Left ventricle myocardium inferior (tissue), 1 donor: ENCODE data around the gene TTC31. TPM values are rescaled to one million over a fixed set of nuclear protein-coding genes. Genes with fewer than 3 reads are reported as not detected.
A peak's percentile ranks its signal among the peaks of the same experiment; 100 is the strongest.
"Not testable (repeated sequence)": the region's sequence is repeated elsewhere in the genome, so short reads cannot be mapped to it uniquely, and the experiment has no call there.

Source experiments
- DNase-seq: peaks from one replicate; pipeline ENCODE4 v3.0.0-alpha.2; 2020
- H3K27ac ChIP-seq: fragments of 200-600 bp; replicated peaks from 2 replicates; pipeline ENCODE4 v1.8.0; 2021
- H3K27me3 ChIP-seq: fragments of 200-600 bp; 2 replicates; pipeline ENCODE4 v1.8.0; 2021; ENCODE audit warnings: low read depth
- H3K36me3 ChIP-seq: fragments of 200-600 bp; 2 replicates; pipeline ENCODE4 v1.8.0; 2021
- H3K4me1 ChIP-seq: fragments of 200-600 bp; 2 replicates; pipeline ENCODE4 v1.8.0; 2021
- H3K4me3 ChIP-seq: fragments of 200-600 bp; 2 replicates; pipeline ENCODE4 v1.8.0; 2021; ENCODE audit warnings: mild to moderate bottlenecking, moderate library complexity
- H3K9me3 ChIP-seq: fragments of 200-600 bp; replicated peaks from 2 replicates; pipeline ENCODE4 v1.8.0; 2021
- intact Hi-C: fragments of 100-400 bp; cut with micrococcal nuclease; formaldehyde crosslinking; loops from one replicate; pipeline ENCODE4 v1.11.0; 2022
- total RNA-seq: library from RNA; stranded (reverse); fragmentation: NEBNext Ultra II Directional; extraction: Animal tissue kit (Norgen Biotek cat#: 25700); gene quantifications from one replicate; pipeline ENCODE4 v1.2.1, GENCODE V29; 2021
- TF ChIP-seq, protein P1 (sequence below): fragments of 200-600 bp; IDR thresholded peaks from 2 replicates; pipeline ENCODE4 v1.8.0; 2021; ENCODE audit warnings: antibody characterized with exemption, mild to moderate bottlenecking, borderline replicate concordance
- donor health status: DM: no; HTN: yes; CAD: no; lungs with severe emphysema.

The TTC31 gene
- total RNA-seq, 1 donor from 2014 or later = 9.5 TPM

DNA sequence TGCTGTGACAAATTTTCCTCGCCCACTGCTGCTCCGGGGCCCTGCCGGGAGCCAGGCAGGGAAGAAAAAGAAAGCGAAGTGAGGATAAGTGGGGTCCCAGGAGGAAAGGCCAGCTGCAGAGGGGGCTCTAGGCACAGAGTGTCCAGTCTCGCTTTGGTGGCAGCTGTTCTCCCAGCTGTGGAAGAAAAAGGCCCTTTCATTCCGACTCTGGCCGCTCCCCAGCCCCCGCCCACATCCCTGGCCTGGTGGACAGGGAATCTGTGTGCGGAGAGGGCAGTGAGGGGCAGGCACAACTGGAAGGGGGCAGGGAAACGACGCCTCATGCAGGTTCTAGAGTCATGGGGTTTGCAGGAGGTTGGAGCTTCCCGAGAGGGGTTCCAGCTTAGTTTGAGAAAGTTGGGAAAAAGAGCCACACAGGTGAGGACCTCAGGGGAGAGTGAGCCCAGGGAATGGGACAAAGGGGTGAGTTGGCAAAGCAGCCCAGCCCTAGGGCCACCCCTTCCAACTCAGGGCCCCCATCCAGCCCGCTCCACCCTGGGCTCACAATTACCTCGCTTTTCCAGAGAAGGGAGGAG is 43.0 kb upstream of the TTC31 start:
- Histone ChIP-seq H3K27me3 (peaks cover 14% of the 10 kb centered on the region), H3K36me3 (no peaks in the 10 kb centered on the region), H3K27ac (peak overlapping the region; percentile 92), H3K4me1 (peaks cover 57% of the 10 kb centered on the region), H3K9me3 (no peaks in the 10 kb centered on the region), H3K4me3 (peak overlapping the region; percentile 73)
- TF ChIP-seq, protein P1, sequence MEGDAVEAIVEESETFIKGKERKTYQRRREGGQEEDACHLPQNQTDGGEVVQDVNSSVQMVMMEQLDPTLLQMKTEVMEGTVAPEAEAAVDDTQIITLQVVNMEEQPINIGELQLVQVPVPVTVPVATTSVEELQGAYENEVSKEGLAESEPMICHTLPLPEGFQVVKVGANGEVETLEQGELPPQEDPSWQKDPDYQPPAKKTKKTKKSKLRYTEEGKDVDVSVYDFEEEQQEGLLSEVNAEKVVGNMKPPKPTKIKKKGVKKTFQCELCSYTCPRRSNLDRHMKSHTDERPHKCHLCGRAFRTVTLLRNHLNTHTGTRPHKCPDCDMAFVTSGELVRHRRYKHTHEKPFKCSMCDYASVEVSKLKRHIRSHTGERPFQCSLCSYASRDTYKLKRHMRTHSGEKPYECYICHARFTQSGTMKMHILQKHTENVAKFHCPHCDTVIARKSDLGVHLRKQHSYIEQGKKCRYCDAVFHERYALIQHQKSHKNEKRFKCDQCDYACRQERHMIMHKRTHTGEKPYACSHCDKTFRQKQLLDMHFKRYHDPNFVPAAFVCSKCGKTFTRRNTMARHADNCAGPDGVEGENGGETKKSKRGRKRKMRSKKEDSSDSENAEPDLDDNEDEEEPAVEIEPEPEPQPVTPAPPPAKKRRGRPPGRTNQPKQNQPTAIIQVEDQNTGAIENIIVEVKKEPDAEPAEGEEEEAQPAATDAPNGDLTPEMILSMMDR = no peak
- peak; percentile 89 for DNase-seq
- intact Hi-C loops = no loop called here

DNA sequence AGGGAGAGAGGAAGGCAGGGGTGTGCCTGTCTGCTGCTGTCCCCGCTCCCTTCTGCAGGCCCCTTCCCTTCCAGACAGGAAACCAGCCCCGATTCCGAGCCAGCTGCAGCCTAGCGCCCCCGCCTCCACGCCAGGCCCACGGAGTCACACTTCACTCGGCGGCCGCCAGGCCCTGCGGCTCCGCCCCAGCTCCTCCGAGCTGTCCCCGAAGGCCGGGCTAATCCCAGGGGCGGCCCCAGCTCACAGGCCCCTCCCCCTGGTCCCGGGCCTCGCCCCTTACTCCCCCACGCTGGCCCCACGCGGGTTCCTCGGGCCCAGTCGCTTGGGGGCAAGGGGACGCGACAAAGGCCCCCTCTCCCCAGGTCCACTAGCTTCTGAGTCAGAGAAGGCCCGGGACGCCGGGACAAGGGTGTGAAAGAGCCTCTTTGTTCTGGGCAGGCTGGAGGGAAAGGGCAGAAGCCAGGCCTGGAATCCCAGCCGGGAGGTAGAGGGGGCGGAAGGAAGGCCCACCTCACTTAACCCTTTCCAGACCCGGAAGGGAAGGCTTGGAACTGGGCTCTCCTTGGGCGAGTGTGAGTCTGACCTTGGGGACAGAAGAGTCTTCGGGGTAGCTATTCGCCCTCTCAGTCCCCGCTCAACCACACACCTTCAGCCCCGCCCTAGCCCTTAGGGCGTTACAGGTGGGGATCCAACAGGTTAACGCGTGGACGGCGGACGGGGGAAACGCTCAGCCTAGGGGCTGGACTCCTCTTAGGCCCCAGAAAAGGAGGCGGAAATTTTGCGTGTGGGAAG is 42.3 kb upstream of the TTC31 start:
- Histone ChIP-seq H3K36me3 (no peaks in the 10 kb centered on the region), H3K27me3 (peaks cover 14% of the 10 kb centered on the region), H3K4me1 (peaks cover 57% of the 10 kb centered on the region), H3K9me3 (no peaks in the 10 kb centered on the region), H3K27ac (peak overlapping the region; percentile 92), H3K4me3 (peak overlapping the region; percentile 73)
- TF ChIP-seq, protein P1 = peak; percentile 65
- intact Hi-C loops = no loop called here
- peak; percentile 91 for DNase-seq

DNA sequence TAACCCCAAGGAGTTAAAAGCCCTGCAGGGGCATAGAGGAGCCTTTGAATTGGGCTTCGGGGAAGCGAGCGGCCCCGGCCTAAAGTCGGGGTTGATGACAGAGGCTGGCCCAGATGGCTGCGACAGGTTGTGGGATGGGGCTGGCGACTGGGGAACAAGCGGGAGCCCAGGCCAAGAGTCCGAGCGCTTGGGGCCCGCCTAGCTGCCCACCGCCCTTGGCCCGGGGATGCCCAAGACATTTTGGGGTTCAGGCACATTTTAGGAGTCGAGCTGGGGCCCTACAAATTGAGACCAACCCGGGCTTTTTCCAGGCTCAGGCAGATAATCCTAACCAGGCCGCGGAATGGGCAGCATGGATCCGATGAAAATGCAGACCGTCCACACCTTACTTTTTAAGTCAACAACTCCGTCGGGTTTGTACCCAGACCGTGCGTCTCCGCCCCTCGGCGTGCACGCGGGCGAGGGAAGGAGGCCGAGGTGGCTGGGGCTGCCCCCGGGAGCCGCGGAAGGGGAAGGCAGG is 41.7 kb upstream of the TTC31 start:
- intact Hi-C loops = no loop called here
- Histone ChIP-seq H3K36me3 (no peaks in the 10 kb centered on the region), H3K4me3 (peak overlapping the region; percentile 73), H3K4me1 (peaks cover 53% of the 10 kb centered on the region), H3K9me3 (no peaks in the 10 kb centered on the region), H3K27me3 (peaks cover 14% of the 10 kb centered on the region), H3K27ac (peak overlapping the region; percentile 92)
- TF ChIP-seq, protein P1 = no peak
- DNase-seq = no peak

DNA sequence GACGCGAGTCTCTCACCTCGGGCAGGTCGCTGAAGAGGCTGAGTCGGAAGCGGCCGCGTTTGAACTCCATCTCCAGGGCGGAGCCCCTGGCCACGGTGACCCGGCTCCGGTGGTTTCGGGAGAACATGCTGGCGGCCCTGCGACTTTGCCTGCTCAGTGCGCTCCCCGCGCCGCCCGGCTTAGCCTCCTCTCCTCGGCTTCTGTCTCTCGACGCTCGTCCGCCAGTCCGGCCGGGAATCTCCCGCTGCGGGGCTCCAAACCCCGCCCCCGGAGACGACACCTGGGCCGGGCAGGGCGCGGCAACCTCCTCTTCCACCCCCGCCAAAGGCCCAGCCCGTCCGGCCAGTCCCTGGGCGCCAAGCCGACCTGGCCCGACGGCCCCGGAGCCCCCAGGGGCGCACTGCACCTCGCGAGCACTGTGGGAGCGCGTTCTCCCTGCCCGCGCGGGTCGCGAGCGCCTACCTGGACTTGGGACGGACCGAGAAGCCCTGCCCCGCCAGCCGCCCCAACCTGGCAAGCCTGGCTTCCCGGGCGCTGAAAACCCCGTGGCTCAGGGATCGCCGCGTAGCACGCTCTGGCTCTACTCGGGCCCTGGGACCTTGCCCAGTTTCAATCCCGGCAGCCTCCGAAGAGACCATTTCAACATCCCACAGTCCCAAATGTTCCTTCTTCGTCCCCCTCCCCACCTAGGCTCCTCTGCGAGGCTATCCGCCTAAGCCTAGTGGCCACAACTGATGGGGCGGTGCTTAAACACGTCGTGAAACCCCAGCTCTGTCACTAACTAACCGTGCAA is 41.0 kb upstream of the TTC31 start, which contains the start of gene RTKN:
Gene RTKN (minus strand): TSS at position 248 of the 793 bp plus-strand sequence. CDS start 121 bp downstream, at position 127.
- peak; percentile 43 for DNase-seq
- Histone ChIP-seq H3K4me1 (peaks cover 47% of the 10 kb centered on the region), H3K36me3 (no peaks in the 10 kb centered on the region), H3K9me3 (no peaks in the 10 kb centered on the region), H3K4me3 (peak within 1 kb of the TSS; percentile 73), H3K27me3 (peaks cover 14% of the 10 kb centered on the region), H3K27ac (peak within 1 kb of the TSS; percentile 92)
- TF ChIP-seq, protein P1 = no peak
- intact Hi-C loops = no loop called here

DNA sequence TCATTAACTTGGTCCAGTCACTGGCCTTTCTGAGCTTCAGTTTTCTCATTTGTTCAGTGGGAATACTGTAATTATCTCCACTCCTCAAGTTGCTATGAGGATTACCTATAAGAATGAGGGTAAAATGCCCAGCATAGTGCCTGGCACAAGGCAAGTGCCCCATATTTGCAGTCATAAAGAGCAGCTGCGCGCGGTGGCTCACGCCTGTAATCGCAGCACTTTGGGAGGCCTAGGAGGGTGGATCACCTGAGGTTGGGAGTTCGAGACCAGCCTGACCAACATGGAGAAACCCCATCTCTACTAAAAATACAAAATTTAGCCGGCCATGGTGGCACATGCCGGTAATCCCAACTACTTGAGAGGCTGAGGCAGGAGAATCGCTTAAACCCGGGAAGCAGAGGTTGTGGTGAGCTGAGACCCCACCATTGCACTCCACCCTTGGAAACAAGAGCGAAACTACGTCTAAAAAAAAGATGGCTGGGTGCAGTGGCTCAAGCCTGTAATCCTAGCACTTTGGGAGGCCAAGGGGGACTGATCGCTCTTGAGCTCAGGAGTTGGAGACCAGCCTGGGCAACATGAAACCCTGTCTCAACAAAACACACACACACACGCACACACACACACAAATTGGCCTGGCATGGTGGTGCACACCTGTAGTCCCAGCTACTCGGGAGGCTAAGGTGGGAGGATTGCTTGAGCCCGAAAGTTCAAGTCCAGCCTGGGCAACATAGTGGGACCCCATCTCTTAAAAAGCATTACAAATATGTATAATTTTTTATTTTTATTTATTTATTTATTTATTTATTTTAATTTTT is 40.2 kb upstream of the TTC31 start:
- Histone ChIP-seq H3K27me3 (peaks cover 14% of the 10 kb centered on the region), H3K4me3 (peak overlapping the region; percentile 73), H3K4me1 (peaks cover 40% of the 10 kb centered on the region), H3K27ac (peak overlapping the region; percentile 92)
- intact Hi-C loops, H3K9me3 ChIP-seq, DNase-seq, H3K36me3 ChIP-seq: not testable (repeated sequence)
